Measurements from ENCODE around the gene SLC35F6. TPM values are rescaled to one million over a fixed set of nuclear protein-coding genes. Genes with fewer than 3 reads are reported as not detected.
A peak's percentile ranks its signal among the peaks of the same experiment; 100 is the strongest.

Gene SLC35F6
- total and polyA plus RNA-seq, 9 of the 15 experiments (the other 6 are each of a cell fraction or from before 2014, with no cell fraction given), result 11.9 to 47.3 (median 22.5) TPM

GRCh38 chr2:26729311-26729710 is 34.8 kb upstream of the SLC35F6 start:
- Histone ChIP-seq H3K27ac (ENCODE audit: extremely low read depth, low read depth, low read length) (no peak overlapping the region), H3K9me3 (replicated peaks; ENCODE audit: control insufficient read depth, insufficient read depth, low read depth, low read length) (no peaks in the 10 kb centered on the region), H3K4me2 (ENCODE audit: insufficient read depth, low read length) (no peak overlapping the region), H3K27me3 (ENCODE audit: control insufficient read depth in 2 of 2, insufficient read depth in 2 of 2, low read length in 2 of 2) (peaks cover 5 to 31% of the 10 kb centered on the region in 2 experiments; a peak in 4 of 5 replicates), H2AFZ (ENCODE audit: low read depth, low read length) (no peak overlapping the region), H3K36me3 (ENCODE audit: control insufficient read depth, insufficient read depth, low read length) (no peaks in the 10 kb centered on the region), H3K4me3 (no peak overlapping the region), H3K9me1 (ENCODE audit: control insufficient read depth, insufficient read depth, low read length) (no peaks in the 10 kb centered on the region), H4K20me1 (replicated peaks; ENCODE audit: control insufficient read depth, insufficient read depth, low read length) (no peaks in the 10 kb centered on the region), H3K9ac (ENCODE audit: insufficient read depth in 1 of 2, low read depth in 2 of 2, low read length in 2 of 2) (no peak overlapping the region), H3K79me2 (ENCODE audit: control insufficient read depth, insufficient read depth, low read length) (no peaks in the 10 kb centered on the region), H3K4me1 (replicated peaks in 1 of 2; ENCODE audit: control insufficient read depth in 2 of 2, insufficient read depth in 2 of 2, low read length in 2 of 2) (peaks cover 8 to 22% of the 10 kb centered on the region in 2 experiments)
- in situ Hi-C loops (cut with MboI), result no loop called here
- CTCF ChIA-PET (ENCODE audit: low intra/inter-chr PET ratio), result no interaction called here
- BruUV-seq (replicated peaks), result no TSS peak
- 6% methylated on average over 2 of the region's 2 CpGs for WGBS (ENCODE audit: insufficient coverage, low coverage, missing lambda C conversion rate)
- POLR2A ChIA-PET, result interaction anchor here (1.0 kb wide), 1 partner anchor 12 kb away, joined by 3 read pairs; no protein-coding TSS in a partner anchor
- no peak for ATAC-seq
- no peak for TF ChIP-seq ETS1 (conservative IDR thresholded peaks at IDR 0.05; ENCODE audit: control insufficient read depth, low read depth, low read length)
- no peak for TF ChIP-seq NFRKB (IDR thresholded peaks at IDR 0.05; ENCODE audit: low read depth)
- TF ChIP-seq POLR2G (IDR thresholded peaks at IDR 0.05; ENCODE audit: low read depth, low read length), result no peak
- 0 out of 2 replicates have a peak, but pooled peaks have one; percentile 37 for TF ChIP-seq HDAC2 (IDR thresholded peaks at IDR 0.05)
- TF ChIP-seq RBM25 (IDR thresholded peaks at IDR 0.05; ENCODE audit: low read depth, low read length, severe bottlenecking), result peak; percentile 86
- TF ChIP-seq SMARCA5 (IDR thresholded peaks at IDR 0.05), result 0 out of 2 replicates have a peak, but pooled peaks have one; percentile 39
- peak; percentile 87 for TF ChIP-seq BCOR (IDR thresholded peaks at IDR 0.05)
- no peak for TF ChIP-seq CTBP1 (IDR thresholded peaks at IDR 0.05; ENCODE audit: borderline replicate concordance)
- no peak for TF ChIP-seq ZNF3 (CRISPR knock-in tag; IDR thresholded peaks at IDR 0.05)
- peak; percentile 37 to 60; a peak in 1 of 4 replicates for TF ChIP-seq KDM1A (IDR thresholded peaks at IDR 0.05)
- TF ChIP-seq HNRNPLL (IDR thresholded peaks at IDR 0.05; ENCODE audit: low read depth, low read length, poor library complexity, severe bottlenecking), result no peak
- TF ChIP-seq RNF2 (IDR thresholded peaks at IDR 0.05), result no peak
- 0 out of 2 replicates have a peak, but pooled peaks have one; percentile 23 for TF ChIP-seq CBX1 (IDR thresholded peaks at IDR 0.05; ENCODE audit: low read depth)
- intact Hi-C loops (cut with micrococcal nuclease), result no loop called here
- FAIRE-seq, result no peak
- no peak for DNase-seq (ENCODE audit: extremely low read depth in 1 of 4, low spot score in 3 of 4)

Measured in K562 (cell line).